ENCODE data around the gene ADM2.

GRCh38 chr22:50447576-50448551, 33.5 kb upstream of the ADM2 start:
- TF ChIP-seq CTCF (IDR thresholded peaks at IDR 0.05) (no peak), EP300 (IDR thresholded peaks at IDR 0.05) (no peak)
